SK-N-SH (cell line): ENCODE measurements around the gene METTL17. TPM values are rescaled to one million over a fixed set of nuclear protein-coding genes. Genes with fewer than 3 reads are reported as not detected.
A peak's percentile ranks its signal among the peaks of the same experiment; 100 is the strongest.

Experiments used
- CTCF ChIA-PET: fragments of 300-600, 350-600 bp; formaldehyde crosslinking; extraction: SDS; loops from one replicate; lab custom pipeline; 2021; lab: Yijun Ruan, JAX
- POLR2A ChIA-PET: fragments of 350-600 bp; sonication (Branson Sonifier 250); formaldehyde crosslinking; extraction: SDS; loops from one replicate; lab custom pipeline; 2020; ENCODE audit warnings: antibody characterized with exemption, inconsistent platforms; lab: Yijun Ruan, JAX
- DNase-seq: peaks from one replicate; pipeline ENCODE4 v3.0.0; 2012
- H2AFZ ChIP-seq: fragments of 200-600 bp; sonication (generic); 2 replicates; pipeline ENCODE4 v1.8.1; 2016; ENCODE audit warnings: antibody characterized with exemption, mild to moderate bottlenecking, low read depth
- H3F3A ChIP-seq: fragments of 200-600 bp; sonication (generic); replicated peaks from 2 replicates; pipeline ENCODE3; 2016; ENCODE audit warnings: antibody characterized with exemption, mild to moderate bottlenecking; ENCODE audit not compliant: insufficient read depth
- H3K27ac ChIP-seq, 2 experiments: fragments of 200-500 bp in 1 of 2; fragments of 200-600 bp in 1 of 2; sonication (Bioruptor generic) in 1 of 2; sonication (generic), shearing (Covaris generic) in 1 of 2; 2 replicates each; pipeline versions ENCODE4 v1.5.1 to v1.6.1; 2014 to 2016; ENCODE audit warnings: low read depth in 2 of 2, inconsistent platforms in 1 of 2, low read length in 1 of 2, mild to moderate bottlenecking in 1 of 2, mixed read lengths in 1 of 2
- H3K27me3 ChIP-seq: fragments of 200-600 bp; sonication (generic), shearing (Covaris generic); 2 replicates; pipeline ENCODE4 v1.6.1; 2016; ENCODE audit warnings: mixed run types; ENCODE audit not compliant: insufficient read depth
- H3K36me3 ChIP-seq, 2 experiments: fragments of 200-500 bp in 1 of 2; fragments of 200-600 bp in 1 of 2; sonication (Bioruptor generic) in 1 of 2; sonication (generic) in 1 of 2; replicated peaks in 1 of 2; 2 replicates each; pipeline versions ENCODE3 to v1.5.1; 2014 to 2016; ENCODE audit warnings: low read length in 1 of 2, mild to moderate bottlenecking in 1 of 2; ENCODE audit not compliant: insufficient read depth in 2 of 2, control insufficient read depth in 1 of 2
- H3K4me1 ChIP-seq, 2 experiments: fragments of 200-500 bp in 1 of 2; fragments of 200-600 bp in 1 of 2; sonication (Bioruptor generic) in 1 of 2; sonication (generic), shearing (Covaris generic) in 1 of 2; 2 replicates each; pipeline versions ENCODE4 v1.5.1 to v1.6.1; 2014 to 2016; ENCODE audit warnings: low read depth in 1 of 2, low read length in 1 of 2, mixed run types in 1 of 2; ENCODE audit not compliant: insufficient read depth in 2 of 2, control insufficient read depth in 1 of 2
- H3K4me2 ChIP-seq: fragments of 200-600 bp; sonication (generic), shearing (Covaris generic); 2 replicates; pipeline ENCODE4 v1.6.1; 2017; ENCODE audit warnings: mixed run types
- H3K4me3 ChIP-seq, 2 experiments: fragments of 200-500 bp in 1 of 2; fragments of 200-600 bp in 1 of 2; sonication (Bioruptor generic) in 1 of 2; sonication (generic), shearing (Covaris generic) in 1 of 2; 2 replicates each; pipeline versions ENCODE4 v1.5.1 to v1.8.1; 2014 to 2016; ENCODE audit warnings: low read depth in 2 of 2, inconsistent platforms in 1 of 2, low read length in 1 of 2, mild to moderate bottlenecking in 1 of 2, mixed read lengths in 1 of 2, moderate library complexity in 1 of 2
- H3K79me2 ChIP-seq: fragments of 200-600 bp; sonication (generic); 2 replicates; pipeline ENCODE4 v1.8.1; 2017; ENCODE audit warnings: mild to moderate bottlenecking; ENCODE audit not compliant: insufficient read depth
- H3K9ac ChIP-seq: fragments of 200-600 bp; sonication (generic); 2 replicates; pipeline ENCODE4 v1.6.1; 2017; ENCODE audit warnings: mixed run types
- H3K9me2 ChIP-seq: fragments of 200-600 bp; sonication (generic); 2 replicates; pipeline ENCODE4 v1.6.1; 2017; ENCODE audit warnings: mixed run types
- H3K9me3 ChIP-seq: fragments of 200-600 bp; sonication (generic); 2 replicates; pipeline ENCODE4 v1.6.1; 2017; ENCODE audit warnings: mixed run types, mild to moderate bottlenecking, moderate library complexity
- H4K20me1 ChIP-seq: fragments of 200-600 bp; sonication (generic); 2 replicates; pipeline ENCODE4 v1.6.1; 2017; ENCODE audit warnings: mild to moderate bottlenecking, mixed run types; ENCODE audit not compliant: insufficient read depth
- CTCF ChIP-seq: fragments of 200-600 bp; sonication (generic); IDR thresholded peaks from 2 replicates; pipeline ENCODE4 v1.6.1; 2017; ENCODE audit warnings: antibody characterized with exemption, mild to moderate bottlenecking, moderate library complexity
- ELF1 ChIP-seq: IDR thresholded peaks from 2 replicates; pipeline ENCODE4 v1.4.0; 2012
- EP300 ChIP-seq, 2 experiments: IDR thresholded peaks; 2 replicates each; pipeline versions ENCODE4 v1.4.0 to v1.6.1; 2012; ENCODE audit warnings: borderline replicate concordance in 1 of 2, low read depth in 1 of 2, low read length in 1 of 2
- EZH2phosphoT487 ChIP-seq: fragments of 200-600 bp; sonication (generic); IDR thresholded peaks from 2 replicates; pipeline ENCODE4 v1.6.1; 2017; ENCODE audit warnings: low read depth, mixed run types, mild to moderate bottlenecking, antibody characterized with exemption, moderate library complexity, borderline replicate concordance
- FOSL2 ChIP-seq: IDR thresholded peaks from 2 replicates; pipeline ENCODE4 v1.4.0; 2012; ENCODE audit warnings: low read depth, mild to moderate bottlenecking, moderate library complexity, borderline replicate concordance
- FOXJ3 ChIP-seq: sonication (generic); formaldehyde crosslinking; IDR thresholded peaks from 2 replicates; pipeline ENCODE4 v1.5.1; 2020; ENCODE audit warnings: mild to moderate bottlenecking, missing genetic modification reagents
- FOXM1 ChIP-seq: IDR thresholded peaks from 2 replicates; pipeline ENCODE4 v1.4.0; 2012; ENCODE audit warnings: low read depth, mild to moderate bottlenecking
- GATA2 ChIP-seq: sonication (generic); formaldehyde crosslinking; IDR thresholded peaks from 2 replicates; pipeline ENCODE4 v1.5.0; 2020; ENCODE audit warnings: mild to moderate bottlenecking, missing genetic modification reagents
- IRF3 ChIP-seq: fragments of 150-350 bp; IDR thresholded peaks from 2 replicates; pipeline ENCODE4 v1.6.1; 2016; ENCODE audit warnings: mild to moderate bottlenecking, low read depth, low read length
- JUND ChIP-seq: IDR thresholded peaks from 2 replicates; pipeline ENCODE4 v1.4.0; 2012
- MAX ChIP-seq: IDR thresholded peaks from 2 replicates; pipeline ENCODE4 v1.4.0; 2012; ENCODE audit warnings: low read depth
- MEF2A ChIP-seq: IDR thresholded peaks from 2 replicates; pipeline ENCODE4 v1.4.0; 2012; ENCODE audit warnings: low read depth, borderline replicate concordance
- MXI1 ChIP-seq: IDR thresholded peaks from 2 replicates; pipeline ENCODE4 v1.6.1; 2012; ENCODE audit warnings: mild to moderate bottlenecking, low read depth, low read length, improper control_type of control experiment
- NFIC ChIP-seq: IDR thresholded peaks from 2 replicates; pipeline ENCODE4 v1.4.0; 2012; ENCODE audit warnings: borderline replicate concordance
- NRF1 ChIP-seq: IDR thresholded peaks from 2 replicates; pipeline ENCODE4 v1.6.1; 2012; ENCODE audit warnings: low read depth, mild to moderate bottlenecking, low read length
- POLR2AphosphoS5 ChIP-seq: IDR thresholded peaks from 2 replicates; pipeline ENCODE4 v1.6.1; 2012; ENCODE audit warnings: low read depth, low read length
- RFX5 ChIP-seq: IDR thresholded peaks from 2 replicates; pipeline ENCODE4 v1.6.1; 2012; ENCODE audit warnings: mild to moderate bottlenecking, improper control_type of control experiment, low read length
- RXRA ChIP-seq: IDR thresholded peaks from 2 replicates; pipeline ENCODE4 v1.4.0; 2012; ENCODE audit warnings: low read depth, mild to moderate bottlenecking, borderline replicate concordance
- SMC3 ChIP-seq: IDR thresholded peaks from 2 replicates; pipeline ENCODE4 v1.6.1; 2012; ENCODE audit warnings: low read depth, low read length, improper control_type of control experiment
- TAF1 ChIP-seq: IDR thresholded peaks from 2 replicates; pipeline ENCODE4 v1.6.1; 2012; ENCODE audit warnings: low read depth, mild to moderate bottlenecking, low read length, moderate library complexity, borderline replicate concordance
- TCF12 ChIP-seq: IDR thresholded peaks from 2 replicates; pipeline ENCODE4 v1.4.0; 2012
- TEAD4 ChIP-seq: IDR thresholded peaks from 2 replicates; pipeline ENCODE4 v1.4.0; 2012; ENCODE audit warnings: mild to moderate bottlenecking, borderline replicate concordance; ENCODE audit not compliant: insufficient read depth
- USF2 ChIP-seq: fragments of 150-350 bp; IDR thresholded peaks from 2 replicates; pipeline ENCODE4 v1.6.1; 2017; ENCODE audit warnings: antibody characterized with exemption, low read length, low read depth, borderline replicate concordance
- YY1 ChIP-seq: IDR thresholded peaks from 2 replicates; pipeline ENCODE4 v1.4.0; 2012; ENCODE audit warnings: low read depth, mild to moderate bottlenecking
- ZBTB33 ChIP-seq: IDR thresholded peaks from 2 replicates; pipeline ENCODE4 v1.4.0; 2012; ENCODE audit warnings: low read depth, borderline replicate concordance
- WGBS: methylation state at CpG from one replicate; pipeline ENCODE4 v1.1.6; 2017; ENCODE audit warnings: low lambda C conversion rate; 5-methylcytosine and 5-hydroxymethylcytosine counted together
- polyA plus RNA-seq, 3 experiments: library from polyadenylated mRNA; depleted of rRNA; stranded (reverse); fragments of >200 nt; gene quantifications; 2 replicates each; pipeline ENCODE4 v1.2.3, GENCODE V29; 2012

METTL17 gene
- 104 and 144 TPM in 2 replicates for polyA plus RNA-seq (2012; rRNA removed)
- polyA plus RNA-seq (2012; cell fraction: cytosol; rRNA removed): 44.2 and 55.4 TPM in 2 replicates
- polyA plus RNA-seq (2012; cell fraction: nucleus; rRNA removed): 426 and 562 TPM in 2 replicates

- Histone ChIP-seq H3K4me3 (peak within 1 kb of the TSS; percentile 95 to 100), H3K36me3 (peaks cover 28 to 41% of the 10 kb centered on the region in 2 experiments), H3K9me3 (no peaks in the 10 kb centered on the region), H4K20me1 (0 out of 2 replicates have a peak, but pooled peaks cover 6% of the 10 kb centered on the region), H3K4me2 (peak within 1 kb of the TSS; percentile 94), H2AFZ (peak within 1 kb of the TSS; percentile 91), H3K9ac (peak within 1 kb of the TSS; percentile 77), H3K9me2 (no peaks in the 10 kb centered on the region), H3K4me1 (peaks cover 10 to 29% of the 10 kb centered on the region in 2 experiments), H3F3A (peaks cover 13% of the 10 kb centered on the region), H3K27me3 (no peaks in the 10 kb centered on the region), H3K27ac (peak within 1 kb of the TSS; percentile 59 to 84), H3K79me2 (peaks cover 30% of the 10 kb centered on the region)
- ChIA-PET POLR2A (no interaction called here), CTCF (interaction anchor here (1.1 to 2.0 kb wide), 4 partner anchors 19 to 114 kb away, joined by 3 to 8 read pairs (median 6); partner anchors contain the start of gene TMEM253)
- peak; percentile 85 for DNase-seq
- 3% methylated on average over 31 of the region's 42 CpGs for WGBS
- TF ChIP-seq EZH2phosphoT487 (no peak), SMC3 (no peak), MXI1 (peak; percentile 61; the same call in 1 of the 2 replicates), FOXM1 (no peak), CTCF (peak; percentile 50), ZBTB33 (peak; percentile 38; the same call in 1 of the 2 replicates), POLR2AphosphoS5 (peak; percentile 70), EP300 (IDR thresholded peaks at IDR 0.05; ENCODE audit: borderline replicate concordance in 1 of 2, low read depth in 1 of 2, low read length in 1 of 2) (no peak), FOSL2 (no peak), FOXJ3 (CRISPR knock-in tag) (no peak), GATA2 (CRISPR knock-in tag) (no peak), YY1 (peak; percentile 94), ELF1 (no peak), TCF12 (peak; percentile 12; the same call in 1 of the 2 replicates), USF2 (no peak), NRF1 (no peak), MEF2A (no peak), RFX5 (peak; percentile 61; the same call in 1 of the 2 replicates), IRF3 (peak; percentile 94), MAX (no peak; the same call in none of the 2 replicates), NFIC (no peak), TEAD4 (no peak), RXRA (no peak), JUND (no peak), TAF1 (peak; percentile 78)
Observed at GRCh38 chr14:20989787-20990600, at the start of gene METTL17. TSS of gene METTL17 (plus strand) at chr14:20989980. CDS start at chr14:20990003, 23 bp downstream.
